GM21367 (cell line): Measurements from ENCODE around the gene PLEKHA6.

Experiments
- ATAC-seq: cut with Tn5 transposase; IDR thresholded peaks from one replicate; pipeline ENCODE4 v1.9.1; 2021; ENCODE audit not compliant: unreplicated experiment

The PLEKHA6 gene

GRCh38 chr1:204192589-204193352 lies 167.0 kb downstream of the PLEKHA6 start:
- ATAC-seq = no peak

- no peak for ATAC-seq
Observed at GRCh38 chr1:204192046-204192445, 167.7 kb downstream of the PLEKHA6 start.

- ATAC-seq = no peak
Observed at GRCh38 chr1:204191456-204191855, 168.3 kb downstream of the PLEKHA6 start.

- no peak for ATAC-seq
Observed at GRCh38 chr1:204190212-204191211, 169.2 kb downstream of the PLEKHA6 start.

GRCh38 chr1:204188959-204189639 lies 170.6 kb downstream of the PLEKHA6 start:
- ATAC-seq = no peak

- no peak for ATAC-seq
Observed at GRCh38 chr1:204186597-204186996, 173.1 kb downstream of the PLEKHA6 start.

- ATAC-seq = no peak
Observed at GRCh38 chr1:204181116-204181515, 178.6 kb downstream of the PLEKHA6 start.

GRCh38 chr1:204180133-204180532 lies 179.6 kb downstream of the PLEKHA6 start:
- ATAC-seq = no peak

GRCh38 chr1:204178487-204179281 lies 181.0 kb downstream of the PLEKHA6 start:
- ATAC-seq = no peak

- no peak for ATAC-seq
Observed at GRCh38 chr1:204177133-204177532, 182.6 kb downstream of the PLEKHA6 start.

- ATAC-seq = no peak
Observed at GRCh38 chr1:204176049-204176448, 183.7 kb downstream of the PLEKHA6 start.

GRCh38 chr1:204174958-204175357 lies 184.8 kb downstream of the PLEKHA6 start:
- no peak for ATAC-seq

GRCh38 chr1:204172404-204173029 lies 187.2 kb downstream of the PLEKHA6 start:
- ATAC-seq = no peak

GRCh38 chr1:204171751-204172178 lies 188.0 kb downstream of the PLEKHA6 start:
- ATAC-seq = no peak

GRCh38 chr1:204170494-204171155 lies 189.1 kb downstream of the PLEKHA6 start:
- ATAC-seq = no peak

- ATAC-seq = no peak
Observed at GRCh38 chr1:204169858-204170257, 189.9 kb downstream of the PLEKHA6 start.
